Muscle of leg (tissue), 11 donors: ENCODE results near the gene PSPN. TPM values are rescaled to one million over a fixed set of nuclear protein-coding genes. Genes with fewer than 3 reads are reported as not detected.
"Not testable (repeated sequence)": the region's sequence is repeated elsewhere in the genome, so short reads cannot be mapped to it uniquely, and the experiment has no call there.

Experiments used
- DNase-seq: peaks from one replicate; pipeline ENCODE4 v3.0.0; 2013
- H3K27ac ChIP-seq: one replicate; pipeline ENCODE4 v1.5.1; 2013; ENCODE audit warnings: mild to moderate bottlenecking, low read length, control low read depth
- H3K27me3 ChIP-seq: one replicate; pipeline ENCODE4 v1.6.1; 2013; ENCODE audit warnings: low read length; ENCODE audit not compliant: control insufficient read depth, insufficient read depth
- H3K36me3 ChIP-seq: one replicate; pipeline ENCODE4 v1.6.1; 2013; ENCODE audit warnings: low read length; ENCODE audit not compliant: control insufficient read depth, insufficient read depth
- H3K4me1 ChIP-seq: one replicate; pipeline ENCODE4 v1.6.1; 2013; ENCODE audit warnings: low read length; ENCODE audit not compliant: control insufficient read depth, insufficient read depth
- H3K4me3 ChIP-seq: one replicate; pipeline ENCODE4 v1.5.1; 2013; ENCODE audit warnings: low read length, control low read depth
- H3K9me3 ChIP-seq: replicated peaks from 2 replicates; pipeline ENCODE4 v1.6.1; 2013; ENCODE audit warnings: low read depth, low read length; ENCODE audit not compliant: control insufficient read depth
- WGBS: methylation state at CpG from one replicate; pipeline ENCODE4 v1.1.5; 2013; ENCODE audit warnings: missing lambda C conversion rate; ENCODE audit not compliant: insufficient coverage; 5-methylcytosine and 5-hydroxymethylcytosine counted together
- polyA plus RNA-seq, 8 donors: library from polyadenylated mRNA; unstranded; fragments of 120-200 nt; gene quantifications; one replicate each; pipeline versions ENCODE4 v1.2.1 to v1.2.3, GENCODE V29; 2013; ENCODE audit warnings: inconsistent platforms in 1 of 8, low replicate concordance in 1 of 8; ENCODE audit not compliant: insufficient read length in 8 of 8, insufficient read depth in 1 of 8
- total RNA-seq: library from RNA; stranded (reverse); fragments of 120-200 nt; gene quantifications from one replicate; pipeline ENCODE4 v1.2.4, GENCODE V29; 2013

Gene PSPN
- total and polyA plus RNA-seq, 9 donors, result 0.88 to 1.5 (median 1.1) TPM

DNA sequence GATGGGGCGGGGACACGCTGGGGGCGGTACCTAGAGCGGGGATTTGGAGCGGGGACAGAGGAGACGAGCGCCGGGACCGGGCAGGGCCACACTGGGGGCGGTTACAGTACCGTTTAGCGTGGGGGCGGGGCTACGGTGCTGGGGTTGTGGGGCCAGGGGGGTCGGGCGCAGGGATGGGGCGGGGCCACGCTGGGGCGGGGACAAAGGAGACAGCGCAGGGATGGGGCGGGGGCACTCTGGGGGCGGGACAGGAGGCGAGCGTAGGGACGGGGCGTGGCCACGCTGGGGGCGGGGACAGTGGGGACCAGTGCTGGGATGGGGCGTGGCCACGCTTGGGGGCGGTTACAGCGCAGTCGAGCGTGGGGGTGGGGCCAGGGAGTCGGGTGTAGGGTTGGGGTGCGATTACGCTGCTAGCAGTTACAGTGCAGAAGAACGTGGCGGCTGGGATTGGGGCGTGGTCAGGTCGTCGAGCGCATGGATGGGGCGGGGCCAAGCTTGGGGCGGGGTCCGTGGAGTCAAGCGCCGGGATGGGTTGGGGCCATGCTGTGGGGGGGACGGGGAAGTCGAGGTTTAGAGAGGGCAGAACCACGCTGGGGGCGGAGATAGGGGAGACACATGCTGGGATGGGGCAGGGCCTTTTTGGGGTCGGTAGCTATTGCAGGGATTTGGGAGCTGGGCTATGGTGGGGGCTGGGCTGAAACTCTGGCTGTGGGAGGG, 2.5 kb downstream of the PSPN start:
- H3K9me3 ChIP-seq, result no peaks in the 10 kb centered on the region
- H3K27ac ChIP-seq, result peak overlapping the region; percentile 99
- no peaks in the 10 kb centered on the region for H3K27me3 ChIP-seq
- H3K36me3 ChIP-seq, result peaks cover 28% of the 10 kb centered on the region
- DNase-seq, result peak; percentile 99
- H3K4me3 ChIP-seq, result peak overlapping the region; percentile 81
- H3K4me1 ChIP-seq, result peaks cover 32% of the 10 kb centered on the region
- under 1% methylated on average over 38 of the region's 53 CpGs for WGBS

DNA sequence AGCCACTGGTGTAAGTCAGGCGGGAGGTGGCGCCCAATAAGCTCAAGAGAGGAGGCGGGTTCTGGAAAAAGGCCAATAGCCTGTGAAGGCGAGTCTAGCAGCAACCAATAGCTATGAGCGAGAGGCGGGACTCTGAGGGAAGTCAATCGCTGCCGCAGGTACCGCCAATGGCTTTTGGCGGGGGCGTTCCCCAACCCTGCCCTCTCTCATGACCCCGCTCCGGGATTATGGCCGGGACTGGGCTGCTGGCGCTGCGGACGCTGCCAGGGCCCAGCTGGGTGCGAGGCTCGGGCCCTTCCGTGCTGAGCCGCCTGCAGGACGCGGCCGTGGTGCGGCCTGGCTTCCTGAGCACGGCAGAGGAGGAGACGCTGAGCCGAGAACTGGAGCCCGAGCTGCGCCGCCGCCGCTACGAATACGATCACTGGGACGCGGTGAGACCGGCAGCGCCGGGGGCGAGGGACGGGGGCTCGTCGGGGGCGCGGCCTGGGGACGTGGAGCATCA, 3.1 kb downstream of the PSPN start, which contains the start of gene ALKBH7:
Gene ALKBH7, plus strand, starts transcription at position 201 of the 502 bp plus-strand sequence. Its CDS starts 27 bp downstream, at position 228.
- WGBS, result under 1% methylated on average over 47 of the region's 47 CpGs
- DNase-seq, result peak; percentile 100
- H3K4me1 ChIP-seq, result peaks cover 26% of the 10 kb centered on the region
- H3K27me3 ChIP-seq, result no peaks in the 10 kb centered on the region
- peak within 1 kb of the TSS; percentile 99 for H3K27ac ChIP-seq
- H3K9me3 ChIP-seq, result no peaks in the 10 kb centered on the region
- H3K36me3 ChIP-seq, result peaks cover 34% of the 10 kb centered on the region
- peak within 1 kb of the TSS; percentile 81 for H3K4me3 ChIP-seq

DNA sequence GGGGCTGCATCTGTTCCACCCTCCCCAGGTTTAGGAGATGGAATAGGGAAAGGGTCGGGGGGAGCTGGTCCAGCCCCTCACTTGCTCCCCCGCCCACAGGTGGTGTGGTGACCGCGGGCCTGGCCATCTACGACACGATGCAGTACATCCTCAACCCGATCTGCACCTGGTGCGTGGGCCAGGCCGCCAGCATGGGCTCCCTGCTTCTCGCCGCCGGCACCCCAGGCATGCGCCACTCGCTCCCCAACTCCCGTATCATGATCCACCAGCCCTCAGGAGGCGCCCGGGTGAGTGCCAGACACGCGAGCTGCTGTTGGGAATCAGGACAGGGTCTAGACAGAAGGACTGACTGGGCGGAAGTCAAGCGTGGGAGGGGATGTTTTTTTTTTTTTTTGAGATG, 11.4 kb downstream of the PSPN start:
- H3K27me3 ChIP-seq, result no peaks in the 10 kb centered on the region
- 96% methylated on average over 12 of the region's 21 CpGs for WGBS
- no peak for DNase-seq
- no peak overlapping the region for H3K27ac ChIP-seq
- H3K4me3 ChIP-seq, result no peak overlapping the region
- peaks cover 49% of the 10 kb centered on the region for H3K36me3 ChIP-seq
- peaks cover 7% of the 10 kb centered on the region for H3K4me1 ChIP-seq
- no peaks in the 10 kb centered on the region for H3K9me3 ChIP-seq

DNA sequence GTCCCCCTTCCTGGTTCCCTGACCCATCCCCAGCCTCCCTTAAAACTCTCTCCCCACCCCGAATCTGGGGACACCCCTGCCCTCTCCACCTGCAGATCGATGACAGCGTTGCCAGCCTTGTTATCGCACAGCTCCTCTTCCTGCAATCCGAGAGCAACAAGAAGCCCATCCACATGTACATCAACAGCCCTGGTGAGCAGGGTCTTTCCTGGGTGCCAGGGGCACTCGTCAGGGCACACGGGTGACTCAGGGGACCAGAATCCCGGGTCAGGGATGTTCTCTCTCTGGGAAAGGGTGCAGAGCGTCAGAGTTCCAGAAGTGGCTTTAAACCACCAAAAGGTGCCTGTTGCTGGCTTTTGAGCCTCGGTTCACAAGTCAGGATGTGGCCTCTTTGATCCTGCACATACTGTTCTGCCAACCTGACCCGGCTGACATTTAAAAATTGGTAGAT, 13.4 kb downstream of the PSPN start:
- no peak for DNase-seq
- Histone ChIP-seq H3K4me1 (peaks cover 14% of the 10 kb centered on the region), H3K9me3 (no peaks in the 10 kb centered on the region), H3K27me3 (no peaks in the 10 kb centered on the region), H3K27ac (peak overlapping the region; percentile 77), H3K36me3 (peaks cover 30% of the 10 kb centered on the region), H3K4me3 (peak overlapping the region; percentile 73)
- 25% methylated on average over 11 of the region's 11 CpGs for WGBS

DNA sequence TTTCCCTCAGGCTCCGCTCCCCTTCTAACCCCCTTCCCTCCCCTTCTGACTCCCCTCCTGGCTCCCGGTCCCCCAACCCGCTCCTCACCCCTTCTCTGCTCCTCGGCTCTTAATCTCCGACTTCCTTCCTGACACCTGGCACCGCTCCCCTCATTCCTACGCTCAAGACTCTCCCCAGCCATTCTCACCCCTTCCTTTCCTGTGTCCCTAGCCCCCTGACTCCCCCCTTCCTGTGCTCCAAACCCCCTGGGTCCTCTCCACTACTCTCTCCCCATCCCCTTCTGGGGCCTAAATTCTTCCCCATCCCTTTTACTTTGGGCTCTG, 13.7 kb downstream of the PSPN start:
- Histone ChIP-seq H3K27ac (peak overlapping the region; percentile 77), H3K4me1 (peaks cover 14% of the 10 kb centered on the region), H3K27me3 (no peaks in the 10 kb centered on the region), H3K36me3 (peaks cover 26% of the 10 kb centered on the region), H3K4me3 (peak overlapping the region; percentile 73), H3K9me3 (no peaks in the 10 kb centered on the region)
- peak; percentile 62 for DNase-seq
- 2% methylated on average over 7 of the region's 7 CpGs for WGBS

DNA sequence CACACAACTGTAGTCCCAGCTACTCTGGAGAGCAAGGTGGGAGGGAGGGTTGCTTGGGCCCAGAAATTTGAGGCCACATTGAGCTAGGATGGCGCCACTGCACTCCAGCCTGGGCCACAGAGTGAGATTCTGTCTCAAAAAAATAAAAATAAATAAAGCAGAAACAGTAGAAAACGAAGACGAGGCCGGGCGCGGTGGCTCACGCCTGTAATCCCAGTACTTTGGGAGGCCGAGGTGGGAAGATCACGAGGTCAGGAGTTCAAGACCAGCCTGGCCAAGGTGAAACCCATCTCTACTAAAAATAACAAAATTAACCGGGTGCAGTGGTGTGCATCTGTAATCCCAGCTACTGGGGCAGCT, 14.9 kb downstream of the PSPN start:
- 83% methylated on average over 2 of the region's 10 CpGs for WGBS
- peak overlapping the region; percentile 63 for H3K27ac ChIP-seq
- H3K4me1 ChIP-seq, result peaks cover 14% of the 10 kb centered on the region
- not testable (repeated sequence) for H3K9me3 ChIP-seq, H3K27me3 ChIP-seq, DNase-seq
- peak overlapping the region; percentile 73 for H3K4me3 ChIP-seq
- peaks cover 17% of the 10 kb centered on the region for H3K36me3 ChIP-seq

DNA sequence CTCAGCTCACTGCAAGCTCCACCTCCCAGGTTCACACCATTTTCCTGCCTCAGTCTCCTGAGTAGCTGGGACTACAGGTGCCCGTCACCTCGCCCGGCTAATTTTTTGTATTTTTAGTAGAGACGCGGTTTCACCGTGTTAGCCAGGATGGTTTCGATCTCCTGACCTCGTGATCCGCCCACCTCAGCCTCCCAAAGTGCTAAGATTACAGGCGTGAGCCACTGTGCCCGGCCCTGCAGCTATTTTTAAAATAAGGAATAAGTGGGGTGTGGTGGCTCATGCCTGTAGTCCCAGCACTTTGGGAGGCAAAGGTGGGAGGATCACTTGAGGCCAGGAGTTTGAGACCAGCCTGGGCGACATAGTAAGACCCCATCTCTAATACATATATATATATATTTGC, 15.3 kb downstream of the PSPN start:
- DNase-seq, result not testable (repeated sequence)

DNA sequence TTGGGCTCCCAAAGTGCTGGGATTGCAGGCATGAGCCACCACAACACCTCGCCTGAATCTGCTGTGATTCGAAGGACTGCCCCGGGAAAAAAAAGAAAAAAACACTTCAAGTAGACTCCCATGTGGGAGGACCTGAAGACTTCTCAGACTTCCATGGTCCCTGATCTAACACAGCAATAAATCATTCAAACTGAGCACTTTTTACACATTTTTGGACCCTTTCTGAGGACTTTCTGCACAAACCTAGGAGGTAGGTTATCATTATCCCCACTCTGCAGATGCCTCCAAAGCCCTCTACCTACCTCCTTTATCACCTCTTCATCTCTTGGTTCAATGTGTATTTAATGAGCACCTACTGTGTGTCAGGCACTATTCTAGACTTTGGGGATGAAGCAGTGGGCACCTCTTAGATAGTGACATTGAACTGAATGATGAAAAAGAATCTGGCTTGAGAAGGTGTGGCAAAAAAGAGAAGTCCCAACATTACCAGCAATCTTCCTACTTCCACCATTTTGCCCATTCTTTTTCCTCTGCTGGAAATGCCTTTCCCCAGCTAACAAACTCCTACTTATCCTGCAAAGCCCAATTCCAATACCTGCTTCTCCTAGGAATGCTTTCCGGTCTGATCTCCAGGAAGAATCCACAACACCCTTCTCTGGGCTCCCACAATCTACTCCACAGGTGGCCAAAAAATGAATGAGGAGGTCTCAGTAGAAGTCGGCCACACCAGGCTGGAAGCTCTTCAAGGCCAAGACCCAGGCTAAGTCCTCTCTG, 16.0 kb downstream of the PSPN start:
- Histone ChIP-seq H3K4me3 (no peak overlapping the region), H3K9me3 (no peaks in the 10 kb centered on the region), H3K4me1 (peaks cover 14% of the 10 kb centered on the region), H3K27ac (no peak overlapping the region), H3K36me3 (peaks cover 6% of the 10 kb centered on the region), H3K27me3 (no peaks in the 10 kb centered on the region)
- WGBS, result 83% methylated on average over 3 of the region's 5 CpGs
- no peak for DNase-seq

More for the DNA sequence above, 15.3 kb downstream of the PSPN start:
- WGBS, result 88% methylated on average over 8 of the region's 12 CpGs
- Histone ChIP-seq H3K36me3 (peaks cover 13% of the 10 kb centered on the region), H3K4me1 (peaks cover 14% of the 10 kb centered on the region)
- H3K27me3 ChIP-seq, H3K9me3 ChIP-seq, H3K27ac ChIP-seq, H3K4me3 ChIP-seq: not testable (repeated sequence)

DNA sequence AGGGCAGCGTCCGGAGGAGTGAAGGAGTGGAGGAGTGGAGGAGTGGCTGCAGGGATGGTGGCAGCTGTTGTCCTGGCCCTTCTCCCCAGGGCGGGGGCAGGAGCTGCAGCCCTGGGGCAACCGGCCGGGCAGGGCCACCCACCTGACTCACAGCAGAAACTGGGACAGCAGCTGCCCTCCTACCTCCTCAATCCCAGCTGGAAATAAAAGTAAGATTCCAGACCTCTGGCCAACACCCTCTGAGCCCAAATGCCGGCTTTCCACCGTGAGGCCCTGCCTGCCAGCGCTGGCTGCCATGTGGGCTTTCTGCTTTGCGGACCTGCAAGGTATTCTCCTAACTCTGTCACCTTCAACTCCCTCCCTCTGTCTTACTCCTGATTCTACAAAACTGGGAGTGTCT, 17.7 kb downstream of the PSPN start:
- Histone ChIP-seq H3K4me1 (peaks cover 14% of the 10 kb centered on the region), H3K4me3 (no peak overlapping the region), H3K27ac (no peak overlapping the region), H3K36me3 (peaks cover 2% of the 10 kb centered on the region), H3K9me3 (no peaks in the 10 kb centered on the region), H3K27me3 (no peaks in the 10 kb centered on the region)
- WGBS, result 42% methylated on average over 7 of the region's 9 CpGs
- no peak for DNase-seq

DNA sequence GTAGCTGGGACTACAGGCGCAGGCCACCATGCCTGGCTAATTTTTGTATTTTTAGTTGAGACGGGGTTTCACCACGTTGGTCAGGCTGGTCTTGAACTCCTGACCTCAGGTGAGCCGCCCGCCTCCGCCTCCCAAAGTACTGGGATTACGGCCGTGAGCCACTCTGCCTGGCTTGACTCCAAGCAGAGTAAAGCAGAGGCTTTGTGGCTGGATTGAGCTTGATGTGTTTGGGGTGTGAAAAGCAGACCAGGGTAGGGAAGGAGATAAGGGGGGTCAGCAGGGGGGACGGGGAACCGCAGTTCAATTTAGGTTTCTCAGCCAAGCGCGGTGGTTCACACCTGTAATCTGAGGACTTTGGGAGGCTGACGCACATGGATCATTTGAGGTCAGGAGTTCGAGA, 18.6 kb downstream of the PSPN start:
- WGBS, result 73% methylated on average over 11 of the region's 14 CpGs
- Histone ChIP-seq H3K36me3 (no peaks in the 10 kb centered on the region), H3K4me3 (no peak overlapping the region), H3K27me3 (no peaks in the 10 kb centered on the region), H3K4me1 (peaks cover 9% of the 10 kb centered on the region), H3K27ac (no peak overlapping the region), H3K9me3 (no peaks in the 10 kb centered on the region)
- no peak for DNase-seq
